Heart left ventricle (tissue), 13 donors: ENCODE measurements around the gene VWC2.

ENCODE experiments used
- CTCF ChIP-seq, 12 donors: fragments of 200-600 bp; sonication (generic) in 4 of 12; IDR thresholded peaks; one replicate each; pipeline versions ENCODE4 v1.5.0 to v1.8.0; 2018 to 2022; ENCODE audit warnings: antibody characterized with exemption in 12 of 12, mild to moderate bottlenecking in 5 of 12
- POLR2A ChIP-seq, 2 donors: fragments of 450-650 bp; IDR thresholded peaks; one replicate each; pipeline ENCODE4 v1.6.1; 2017; ENCODE audit warnings: antibody characterized with exemption in 2 of 2, mild to moderate bottlenecking in 2 of 2, moderate library complexity in 2 of 2
- donor health status: ischemic (EF 13 %, LVEDD 7.1; RV severe dilation, severe dysfunction).
- donor health status: DM: no; HTN: yes; CAD: no.
- donor health status: DM: no; HTN: no; CAD: no.
- donor health status: ischemic (EF 25% LVEDD 6.9; RV normal size, moderate dysfunction).
- donor health status: ischemic (EF 25% LVEDD 5.7; RV mildly dilated, moderate dysfunction).
- donor health status: ischemic (EF 35%, LVEDD 5.7; RV mildly dilated, moderate dysfunction).
- donor health status: nonischemic (EF 11% LVEDD 7.7; RV severe dilation, severe dysfunction).
- donor health status: DM: yes; HTN: yes; CAD: no.
- donor health status: PGD.
- donor health status: ischemic (EF 29% LVEDD 5.4; RV normal size, mild dysfunction).
- donor health status: nonischemic (EF 23%, LVEDD 6.1; RV moderate dilation, normal function).

- TF ChIP-seq POLR2A (IDR thresholded peaks at IDR 0.05) (no peak), CTCF (IDR thresholded peaks at IDR 0.05) (no peak)
These were observed 82.0 kb downstream of the VWC2 start for GRCh38 chr7:49855281-49855980.
